Fibroblast of the conjunctiva (primary cell): ENCODE data around the gene P2RX2.

ENCODE experiments used
- DNase-seq: peaks from one replicate; pipeline ENCODE4 v3.0.0-alpha.2; 2010; ENCODE audit warnings: low read depth

Gene P2RX2

GRCh38 chr12:132662901-132663755, 44.6 kb downstream of the P2RX2 start:
- DNase-seq = no peak

GRCh38 chr12:132664206-132665148, 45.9 kb downstream of the P2RX2 start:
- DNase-seq = no peak

GRCh38 chr12:132665149-132665491, 46.5 kb downstream of the P2RX2 start:
- no peak for DNase-seq

- no peak for DNase-seq
Observed at GRCh38 chr12:132665794-132666193, 47.2 kb downstream of the P2RX2 start.

- no peak for DNase-seq
Observed at GRCh38 chr12:132668191-132669088, 49.9 kb downstream of the P2RX2 start.

GRCh38 chr12:132669166-132669879, 50.7 kb downstream of the P2RX2 start:
- DNase-seq = no peak
